SU-DHL-6 (cell line): ENCODE results near the gene CHRND.

Experiments used
- CTCF ChIP-seq: fragments of 200-600 bp; sonication (generic); IDR thresholded peaks from one replicate; pipeline ENCODE4 v1.5.1; 2017; ENCODE audit warnings: antibody characterized with exemption, mild to moderate bottlenecking, low read length, moderate library complexity; ENCODE audit not compliant: insufficient read depth, poor library complexity, severe bottlenecking
- EZH2phosphoT487 ChIP-seq: fragments of 200-600 bp; sonication (generic), shearing (Covaris generic); conservative IDR thresholded peaks from 2 replicates; pipeline ENCODE4 v1.6.1; 2018; ENCODE audit warnings: mild to moderate bottlenecking, antibody characterized with exemption, low read length, moderate library complexity, mixed read lengths

- TF ChIP-seq EZH2phosphoT487 (no peak), CTCF (no peak)
Measured at GRCh38 chr2:232580648-232580981, 54.7 kb downstream of the CHRND start.
